NCI-H69 (cell line): ENCODE measurements around the gene EPS8L3.
"Not testable (repeated sequence)": the region's sequence is repeated elsewhere in the genome, so short reads cannot be mapped to it uniquely, and the experiment has no call there.

ENCODE experiments used
- DNase-seq: peaks from one replicate; lab custom pipeline; 2025; lab: John Stamatoyannopoulos, UW

The EPS8L3 gene

DNA sequence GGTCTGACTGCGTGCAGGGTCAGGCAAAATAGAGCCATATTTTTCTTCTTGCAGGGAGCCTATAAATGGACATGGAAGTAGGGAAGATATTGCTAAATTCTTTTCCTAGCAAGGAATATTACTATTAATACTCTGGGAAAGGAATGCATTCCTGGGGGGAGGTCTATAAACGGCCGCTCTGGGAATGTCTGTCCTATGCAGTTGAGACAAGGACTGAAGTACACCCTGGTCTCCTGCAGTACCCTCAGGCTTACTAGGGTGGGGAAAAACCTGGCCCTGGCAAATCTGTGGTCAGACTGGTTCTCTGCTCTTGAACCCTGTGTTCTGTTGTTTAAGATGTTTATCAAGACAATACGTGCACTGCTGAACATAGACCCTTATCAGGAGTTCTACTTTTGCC is 54.8 kb downstream of the EPS8L3 start:
- not testable (repeated sequence) for DNase-seq

DNA sequence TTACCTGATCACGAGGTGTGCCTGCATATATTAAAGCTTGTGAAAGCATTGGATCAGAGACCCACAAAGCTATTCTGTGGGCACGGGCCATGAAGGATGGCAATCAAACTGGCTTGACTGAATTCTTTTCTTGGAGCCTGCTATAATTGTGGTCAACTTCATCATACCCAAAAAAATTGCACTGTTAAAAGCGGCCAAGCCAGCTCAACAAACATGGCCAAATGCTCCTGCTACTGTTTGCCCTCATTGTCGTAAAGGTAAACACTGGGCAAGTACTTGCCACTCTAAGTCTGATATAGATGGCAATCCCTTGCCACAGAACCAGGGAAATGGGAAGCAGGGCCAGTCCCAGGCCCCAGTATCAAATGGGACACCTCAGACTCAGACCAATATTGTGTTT is 58.3 kb downstream of the EPS8L3 start:
- DNase-seq = no peak

DNA sequence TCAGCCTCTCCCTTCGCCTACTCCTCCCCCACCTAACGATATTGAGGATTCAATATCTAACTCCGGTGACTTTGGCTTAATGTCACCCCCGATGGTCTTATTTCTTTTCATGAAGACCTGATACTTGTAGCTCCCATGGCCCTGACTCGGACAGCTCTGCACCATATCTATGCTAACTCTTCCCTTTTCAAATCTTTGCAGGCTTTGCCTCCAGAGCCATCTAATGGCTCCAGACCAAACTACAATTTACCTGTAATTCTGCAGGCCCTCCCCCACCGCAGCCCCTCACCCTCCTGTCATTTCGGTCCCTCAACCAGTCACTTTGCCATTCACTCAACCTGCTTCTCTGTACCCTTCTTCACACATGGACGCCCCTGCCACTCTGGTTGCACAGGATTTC is 59.5 kb downstream of the EPS8L3 start:
- no peak for DNase-seq

DNA sequence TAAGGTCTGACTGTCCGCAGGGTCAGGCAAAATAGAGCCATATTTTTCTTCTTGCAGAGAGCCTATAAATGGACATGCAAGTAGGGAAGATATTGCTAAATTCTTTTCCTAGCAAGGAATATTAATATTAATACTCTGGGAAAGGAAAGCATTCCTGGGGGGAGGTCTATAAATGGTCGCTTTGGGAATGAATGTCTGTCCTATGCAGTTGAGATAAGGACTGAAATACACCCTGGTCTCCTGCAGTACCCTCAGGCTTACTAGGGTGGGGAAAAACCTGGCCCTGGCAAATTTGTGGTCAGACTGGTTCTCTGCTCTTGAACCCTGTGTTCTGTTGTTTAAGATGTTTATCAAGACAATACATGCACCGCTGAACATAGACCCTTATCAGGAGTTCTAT is 60.8 kb downstream of the EPS8L3 start:
- not testable (repeated sequence) for DNase-seq
